HepG2 (cell line): Measurements from ENCODE around the gene PDZD7. TPM values are rescaled to one million over a fixed set of nuclear protein-coding genes. Genes with fewer than 3 reads are reported as not detected.

Experiments used
- ATAC-seq: fragments of 200-7000 bp; cut with Tn5 transposase; 3 replicates; pipeline ENCODE4 v1.9.1; 2020; ENCODE audit warnings: mild to moderate bottlenecking, moderate library complexity
- BruUV-seq: library from RNA; stranded (reverse); fragments of 400-500 nt; replicated peaks from 2 replicates; lab custom pipeline; 2021; lab: Mats Ljungman, UMichigan
- CTCF ChIA-PET: fragments of 300-600 bp; formaldehyde crosslinking; extraction: SDS; loops from one replicate; lab custom pipeline; 2021; ENCODE audit warnings: low total read pairs, inconsistent platforms, low intra/inter-chr PET ratio; lab: Yijun Ruan, JAX
- POLR2A ChIA-PET: fragments of 350-600 bp; sonication (Branson Sonifier 250); formaldehyde crosslinking; loops from one replicate; lab custom pipeline; 2020; ENCODE audit warnings: antibody characterized with exemption, inconsistent platforms; lab: Yijun Ruan, JAX
- DNase-seq: peaks from one replicate; pipeline ENCODE4 v3.0.0-alpha.2; 2015; ENCODE audit warnings: low spot score
- FAIRE-seq: peaks from 3 replicates; lab custom pipeline; 2011; peaks lifted over from hg19 to GRCh38; lab: Jason Lieb, UNC
- H2AFZ ChIP-seq: one replicate; pipeline ENCODE4 v1.6.1; 2011; ENCODE audit warnings: low read length, inconsistent platforms
- H3K27ac ChIP-seq: fragments of 300-600 bp; 3 replicates; pipeline ENCODE4 v1.8.0; 2011; ENCODE audit warnings: mixed run types, mild to moderate bottlenecking, mixed read lengths, low read length, inconsistent platforms; ENCODE audit not compliant: insufficient read depth; ENCODE audit errors: extremely low read length
- H3K27me3 ChIP-seq, 2 experiments: fragments of 200-600 bp in 1 of 2; 2 replicates in 1 of 2; 3 replicates in 1 of 2; pipeline versions ENCODE4 v1.6.0 to v1.8.0; 2011; ENCODE audit warnings: low read length in 2 of 2, mild to moderate bottlenecking in 2 of 2, moderate library complexity in 2 of 2, inconsistent platforms in 1 of 2; ENCODE audit not compliant: insufficient read depth in 2 of 2, control insufficient read depth in 1 of 2
- H3K36me3 ChIP-seq, 2 experiments: fragments of 200-600 bp in 1 of 2; replicated peaks in 1 of 2; 2 replicates in 1 of 2; 3 replicates in 1 of 2; pipeline versions ENCODE4 v1.5.1 to v1.8.0; 2011; ENCODE audit warnings: low read length in 2 of 2, inconsistent platforms in 1 of 2; ENCODE audit not compliant: insufficient read depth in 2 of 2, control insufficient read depth in 1 of 2
- H3K4me1 ChIP-seq: 2 replicates; pipeline ENCODE4 v1.5.1; 2012; ENCODE audit warnings: low read length, inconsistent platforms; ENCODE audit not compliant: insufficient read depth
- H3K4me2 ChIP-seq: 2 replicates; pipeline ENCODE4 v1.6.0; 2011; ENCODE audit warnings: low read depth, low read length, inconsistent platforms
- H3K4me3 ChIP-seq, 3 experiments: fragments of 200-600 bp in 1 of 3; sonication (generic), shearing (Covaris generic) in 1 of 3; replicated peaks in 1 of 3; 2 replicates each; pipeline ENCODE4 v1.5.1; 2011 to 2016; ENCODE audit warnings: low read length in 3 of 3, inconsistent platforms in 2 of 3, low read depth in 2 of 3, mild to moderate bottlenecking in 2 of 3, control low read depth in 1 of 3, mixed read lengths in 1 of 3; ENCODE audit not compliant: insufficient read depth in 1 of 3
- H3K79me2 ChIP-seq: one replicate; pipeline ENCODE4 v1.6.1; 2011; ENCODE audit warnings: low read length, inconsistent platforms; ENCODE audit not compliant: insufficient read depth
- H3K9ac ChIP-seq: 2 replicates; pipeline ENCODE4 v1.6.0; 2011; ENCODE audit warnings: mild to moderate bottlenecking, low read depth, low read length, inconsistent platforms; ENCODE audit not compliant: insufficient read depth
- H3K9me3 ChIP-seq: 2 replicates; pipeline ENCODE4 v1.5.1; 2012; ENCODE audit warnings: mild to moderate bottlenecking, low read length
- H4K20me1 ChIP-seq: 2 replicates; pipeline ENCODE4 v1.6.0; 2011; ENCODE audit warnings: inconsistent platforms, mild to moderate bottlenecking, low read length, moderate library complexity; ENCODE audit not compliant: insufficient read depth
- FOXO4 ChIP-seq: sonication (generic); formaldehyde crosslinking; conservative IDR thresholded peaks from 2 replicates; pipeline ENCODE4 v1.8.1; 2023; ENCODE audit warnings: missing genetic modification reagents
- HNRNPH1 ChIP-seq: fragments of 200-400 bp; formaldehyde crosslinking; optimal IDR thresholded peaks from 2 replicates; pipeline ENCODE3; 2017; ENCODE audit warnings: mild to moderate bottlenecking, low read depth, low read length
- PAX8 ChIP-seq: sonication (generic); formaldehyde crosslinking; IDR thresholded peaks from 2 replicates; pipeline ENCODE4 v1.8.0; 2022; ENCODE audit warnings: mild to moderate bottlenecking, missing genetic modification reagents, borderline replicate concordance
- SP2 ChIP-seq: sonication (generic); formaldehyde crosslinking; IDR thresholded peaks from 2 replicates; pipeline ENCODE4 v1.5.1; 2020; ENCODE audit warnings: mild to moderate bottlenecking, missing genetic modification reagents
- TIGD3 ChIP-seq: sonication (generic); formaldehyde crosslinking; IDR thresholded peaks from 2 replicates; pipeline ENCODE4 v1.5.1; 2020; ENCODE audit warnings: mild to moderate bottlenecking, missing genetic modification reagents, borderline replicate concordance
- TOPORS ChIP-seq: sonication (generic); formaldehyde crosslinking; IDR thresholded peaks from 2 replicates; pipeline ENCODE4 v1.8.0; 2023; ENCODE audit warnings: mild to moderate bottlenecking, missing genetic modification reagents
- USF2 ChIP-seq, 2 experiments: sonication (generic) in 1 of 2; formaldehyde crosslinking in 1 of 2; IDR thresholded peaks; 2 replicates each; pipeline versions ENCODE4 v1.5.1 to v1.6.1; 2011 to 2020; ENCODE audit warnings: borderline replicate concordance in 1 of 2, low read depth in 1 of 2, low read length in 1 of 2, mild to moderate bottlenecking in 1 of 2, missing genetic modification reagents in 1 of 2, moderate library complexity in 1 of 2
- ZBTB26 ChIP-seq: IDR thresholded peaks from 2 replicates; pipeline ENCODE4 v1.6.1; 2016; ENCODE audit warnings: missing compliant biosample characterization, missing genetic modification reagents, borderline replicate concordance
- ZFY ChIP-seq: sonication (generic); formaldehyde crosslinking; IDR thresholded peaks from 2 replicates; pipeline ENCODE4 v1.4.0; 2020; ENCODE audit warnings: missing genetic modification reagents
- ZNF276 ChIP-seq: sonication (generic); formaldehyde crosslinking; IDR thresholded peaks from 2 replicates; pipeline ENCODE4 v1.4.0; 2020; ENCODE audit warnings: mild to moderate bottlenecking, low read depth, missing genetic modification reagents
- ZNF737 ChIP-seq: sonication (generic); formaldehyde crosslinking; IDR thresholded peaks from 2 replicates; pipeline ENCODE4 v1.5.0; 2020; ENCODE audit warnings: missing genetic modification reagents, mild to moderate bottlenecking, borderline replicate concordance
- WGBS: methylation state at CpG from one replicate; pipeline ENCODE4 v1.1.6; 2017; ENCODE audit warnings: low lambda C conversion rate; 5-methylcytosine and 5-hydroxymethylcytosine counted together
- in situ Hi-C: cut with HindIII; loops from 2 replicates; pipeline ENCODE4 v1.10.0; 2017; ENCODE audit warnings: low pct_unique_long_range_greater_than_20kb; ENCODE audit not compliant: extremely low pct_ligation_motif_present
- intact Hi-C: fragments of 100-400 bp; cut with micrococcal nuclease; formaldehyde crosslinking; loops from one replicate; pipeline ENCODE4 v1.10.0; 2022; ENCODE audit not compliant: unreplicated experiment
- polyA plus RNA-seq, 8 experiments: library from polyadenylated mRNA; depleted of rRNA in 3 of 8; stranded (reverse) in 7 of 8; unstranded in 1 of 8; fragments of >200 nt; fragmentation: Illumina TruSeq in 4 of 8; extraction: Trizol in 4 of 8; gene quantifications; 2 replicates each; pipeline versions ENCODE4 v1.2.1 to v1.2.3, GENCODE V29; 2011 to 2016; ENCODE audit warnings: low read depth in 4 of 8, missing spikeins in 1 of 8, mixed read lengths in 1 of 8; ENCODE audit not compliant: insufficient read depth in 1 of 8
- total RNA-seq, 5 experiments: library from RNA; depleted of rRNA; stranded (reverse); fragments of >200 nt; fragmentation: Illumina TruSeq; extraction: Trizol; gene quantifications; 2 replicates each; pipeline ENCODE4 v1.2.3, GENCODE V29; 2016; ENCODE audit warnings: low read depth in 1 of 5

The PDZD7 gene
- total and polyA plus RNA-seq, 2 of the 13 experiments (the other 11 are each of a cell fraction or from before 2014, with no cell fraction given), result 0.58 to 0.73 TPM

- TF ChIP-seq TIGD3 (no peak), FOXO4 (no peak)
These were observed 32.2 kb upstream of the PDZD7 start (continued) for GRCh38 chr10:101063050-101063525.

- WGBS, result 0% methylated on average over 28 of the region's 63 CpGs
- Histone ChIP-seq H3K9ac (peak overlapping the region; percentile 99), H3K4me2 (peak overlapping the region; percentile 99), H3K4me1 (peaks cover 57% of the 10 kb centered on the region), H3K4me3 (peak overlapping the region; percentile 82 to 97 (median 87)), H4K20me1 (no peaks in the 10 kb centered on the region; the same call in 1 of the 2 replicates), H3K9me3 (no peaks in the 10 kb centered on the region), H2AFZ (no peak overlapping the region), H3K79me2 (peaks cover 45% of the 10 kb centered on the region), H3K27ac (peak overlapping the region; percentile 99), H3K27me3 (no peaks in the 10 kb centered on the region; a peak in 1 of 5 replicates), H3K36me3 (no peaks in the 10 kb centered on the region)
- DNase-seq (peak; percentile 68), ATAC-seq (peak; percentile 56), FAIRE-seq (no peak)
- POLR2A ChIA-PET, result interaction anchor here (1.0 to 9.0 kb wide), 12 partner anchors 11 to 292 kb away, joined by 3 to 141 read pairs (median 10); partner anchors contain the start of genes BTRC, PDZD7 and SFXN3
- in situ Hi-C loops (no loop called here), intact Hi-C loops (no loop called here)
- CTCF ChIA-PET, result interaction anchor here (0.8 kb wide), 1 partner anchor 22 kb away, joined by 3 read pairs; no protein-coding TSS in a partner anchor
- BruUV-seq, result no TSS peak
- TF ChIP-seq HNRNPH1 (no peak), ZNF737 (CRISPR knock-in tag) (no peak), SP2 (CRISPR knock-in tag) (0 out of 2 replicates have a peak, but pooled peaks have one; percentile 28), TOPORS (CRISPR knock-in tag) (peak; percentile 50; the same call in 1 of the 2 replicates), ZNF276 (no peak), PAX8 (CRISPR knock-in tag) (peak; percentile 51; the same call in 1 of the 2 replicates), ZBTB26 (CRISPR knock-in tag) (no peak; the same call in 1 of the 2 replicates), ZFY (peak; percentile 95), USF2 (IDR thresholded peaks at IDR 0.05; ENCODE audit: low read depth, low read length) (no peak), USF2 (CRISPR knock-in tag; IDR thresholded peaks at IDR 0.05; ENCODE audit: borderline replicate concordance) (no peak)
These were observed 31.5 kb upstream of the PDZD7 start for GRCh38 chr10:101062232-101063049.
